GM19397 (cell line): ENCODE results near the gene RPL31.

ENCODE experiments used
- ATAC-seq: cut with Tn5 transposase; IDR thresholded peaks from one replicate; pipeline ENCODE4 v1.9.1; 2021; ENCODE audit warnings: mild to moderate bottlenecking, moderate library complexity; ENCODE audit not compliant: unreplicated experiment

The RPL31 gene

DNA sequence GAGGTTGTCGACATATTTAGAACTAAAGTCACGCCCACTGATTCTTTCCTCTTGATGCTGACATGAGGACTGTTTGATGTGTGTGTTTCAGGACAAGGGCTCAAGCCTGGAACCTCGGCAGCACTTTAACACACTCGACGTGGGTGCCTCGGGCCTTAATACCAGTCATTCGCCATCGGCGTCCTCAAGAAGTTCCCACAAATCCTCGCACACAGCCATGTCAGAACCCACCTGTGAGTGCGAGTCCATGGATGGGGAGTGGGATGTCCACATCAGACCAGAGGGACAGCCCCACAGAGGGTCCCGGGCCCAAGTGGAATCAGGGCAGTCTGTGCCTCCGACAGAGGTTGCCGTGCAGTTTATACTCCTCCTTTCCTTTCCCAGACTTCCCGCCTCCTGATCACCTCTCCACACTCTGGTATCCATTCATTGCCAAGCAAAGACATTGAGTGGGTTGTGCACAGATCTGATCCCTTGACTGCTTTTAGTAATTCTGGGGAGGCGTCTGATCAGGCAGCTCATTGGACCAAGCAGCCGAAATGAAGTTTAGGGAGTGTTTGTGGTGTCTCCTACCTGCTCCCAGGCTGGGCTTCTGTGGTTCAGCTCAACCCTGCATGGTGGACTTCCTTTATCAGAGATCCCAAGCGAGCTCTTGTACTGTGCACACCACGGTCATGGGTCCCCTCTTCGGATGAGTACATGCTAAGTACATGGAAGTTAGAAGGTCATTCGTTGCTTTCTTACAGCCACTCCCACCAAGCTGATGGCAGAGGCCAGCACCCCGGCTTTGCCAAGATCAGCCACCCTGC, 27.2 kb upstream of the RPL31 start:
- no peak for ATAC-seq

GRCh38 chr2:100975521-100975785, 26.6 kb upstream of the RPL31 start:
- no peak for ATAC-seq

DNA sequence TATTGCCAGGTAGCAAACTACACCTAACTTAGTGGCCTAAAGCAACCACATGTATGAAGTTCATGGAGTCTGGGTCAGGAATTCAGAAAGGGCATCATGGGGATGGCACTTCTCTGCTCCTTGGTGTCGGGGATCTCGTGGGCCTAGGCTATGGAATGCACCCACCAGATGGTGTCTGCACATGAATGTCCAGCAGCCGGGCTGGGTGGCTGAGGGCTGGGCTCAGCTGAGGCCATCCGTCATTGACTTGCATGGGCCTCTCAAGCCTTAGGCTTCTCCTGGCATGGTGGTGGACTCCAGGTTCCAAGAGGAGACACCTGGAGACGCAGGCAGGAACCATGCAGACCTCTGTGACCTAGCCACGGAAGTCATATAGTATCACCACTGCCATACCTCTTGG, 26.0 kb upstream of the RPL31 start:
- ATAC-seq = no peak

DNA sequence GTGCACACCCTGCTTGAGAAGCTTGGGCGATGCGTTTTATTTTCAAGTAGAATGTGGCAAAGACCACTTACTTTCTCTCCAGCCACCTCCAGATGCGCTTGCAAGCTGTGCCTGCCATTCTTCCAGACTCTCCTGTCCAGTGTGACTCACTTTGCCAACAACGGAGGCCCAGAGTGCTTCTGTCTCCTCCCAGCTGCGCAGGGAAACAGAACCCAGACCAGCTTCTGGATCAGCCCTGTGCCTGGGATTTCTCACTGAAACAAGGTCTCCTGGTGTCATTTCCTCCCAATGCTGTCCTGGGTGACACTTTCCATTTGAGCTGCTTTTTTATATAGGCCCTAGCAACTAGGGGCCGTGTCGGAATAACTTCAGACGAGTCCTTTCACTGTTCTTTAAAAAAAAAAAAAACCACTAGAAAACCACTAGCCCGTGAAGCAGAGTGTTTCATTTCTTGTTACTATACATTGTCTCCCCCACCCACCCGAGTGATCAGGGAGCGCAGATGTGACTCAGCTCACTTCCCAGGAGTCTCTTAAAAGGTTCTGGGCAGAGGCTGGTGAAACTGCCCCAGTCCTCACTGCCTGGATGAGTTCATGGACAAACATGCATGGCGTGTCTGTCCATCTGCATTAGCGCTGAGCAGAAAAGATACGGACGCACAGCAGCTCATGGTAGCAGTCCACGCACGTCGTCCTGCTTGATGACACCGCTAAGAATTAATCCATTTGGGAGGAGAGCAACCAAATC, 25.3 kb upstream of the RPL31 start:
- peak; percentile 77 for ATAC-seq

GRCh38 chr2:100977511-100977910, 24.6 kb upstream of the RPL31 start:
- no peak for ATAC-seq

GRCh38 chr2:100978582-100979191, 23.4 kb upstream of the RPL31 start:
- ATAC-seq = no peak

- no peak for ATAC-seq
Measured at GRCh38 chr2:100980046-100980445, 22.0 kb upstream of the RPL31 start.

GRCh38 chr2:100981011-100981410, 21.1 kb upstream of the RPL31 start:
- no peak for ATAC-seq

DNA sequence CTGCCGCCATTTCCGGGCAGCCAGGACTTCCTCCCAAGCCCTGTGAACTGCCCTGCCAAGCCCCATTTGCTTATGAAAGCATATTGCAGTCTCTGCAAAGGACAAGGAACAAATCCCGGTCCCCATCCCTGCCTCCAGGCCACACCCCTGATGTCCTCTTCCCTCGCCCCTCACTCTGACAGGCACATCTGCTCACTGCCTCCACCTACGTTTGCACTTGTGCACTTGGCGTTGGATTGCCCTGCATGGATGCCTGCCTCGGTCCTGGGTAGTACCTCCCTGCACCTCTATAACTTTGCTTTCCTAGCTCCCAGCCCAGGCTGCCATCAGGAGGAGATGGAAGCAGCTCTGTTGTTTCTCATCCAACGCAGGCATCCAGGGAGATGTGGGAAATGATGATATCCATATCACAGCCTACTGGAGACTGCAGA, 19.6 kb upstream of the RPL31 start:
- ATAC-seq = no peak

- ATAC-seq = no peak
Measured at GRCh38 chr2:100983201-100983600, 18.9 kb upstream of the RPL31 start.

GRCh38 chr2:100983684-100984310, 18.3 kb upstream of the RPL31 start:
- ATAC-seq = no peak

DNA sequence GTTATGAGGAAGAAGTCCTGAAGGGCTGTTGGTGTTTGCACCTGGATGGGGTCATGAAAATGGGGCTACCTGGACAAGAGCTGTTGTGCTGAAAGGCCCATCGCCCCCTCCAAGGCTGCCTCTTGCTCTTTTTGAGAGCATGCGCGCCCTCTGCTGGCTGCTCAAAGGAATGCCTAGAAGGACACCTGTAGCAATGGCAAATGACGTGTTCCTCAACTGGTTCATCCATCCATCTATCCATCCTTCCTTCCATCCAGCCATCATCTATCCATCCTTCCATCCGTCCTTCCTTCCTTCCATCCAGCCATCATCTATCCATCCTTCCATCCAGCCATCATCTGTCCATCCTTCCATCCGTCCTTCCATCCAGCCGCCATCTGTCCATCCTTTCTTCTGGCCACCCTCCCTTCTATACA, 17.2 kb upstream of the RPL31 start:
- peak; percentile 67 for ATAC-seq

DNA sequence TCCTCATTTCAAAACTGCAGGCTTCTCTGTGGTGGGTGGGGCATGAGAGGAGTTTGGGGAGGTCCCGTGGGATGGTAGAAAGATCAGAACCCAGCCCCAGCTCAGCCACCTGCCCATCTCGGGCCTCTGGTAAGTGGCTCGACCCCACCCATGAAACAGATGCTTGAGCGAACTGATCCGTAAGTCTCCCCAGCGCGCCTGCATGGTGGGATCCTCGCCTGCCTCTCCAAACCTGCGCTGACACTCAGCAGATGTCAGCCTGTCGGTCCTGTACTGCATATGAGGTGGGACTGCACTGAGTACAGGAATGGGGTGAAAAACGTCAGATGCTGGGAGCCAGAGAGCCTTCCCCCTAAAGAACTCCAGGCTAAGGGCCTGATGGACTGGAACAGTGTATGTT, 15.9 kb upstream of the RPL31 start:
- ATAC-seq = no peak

DNA sequence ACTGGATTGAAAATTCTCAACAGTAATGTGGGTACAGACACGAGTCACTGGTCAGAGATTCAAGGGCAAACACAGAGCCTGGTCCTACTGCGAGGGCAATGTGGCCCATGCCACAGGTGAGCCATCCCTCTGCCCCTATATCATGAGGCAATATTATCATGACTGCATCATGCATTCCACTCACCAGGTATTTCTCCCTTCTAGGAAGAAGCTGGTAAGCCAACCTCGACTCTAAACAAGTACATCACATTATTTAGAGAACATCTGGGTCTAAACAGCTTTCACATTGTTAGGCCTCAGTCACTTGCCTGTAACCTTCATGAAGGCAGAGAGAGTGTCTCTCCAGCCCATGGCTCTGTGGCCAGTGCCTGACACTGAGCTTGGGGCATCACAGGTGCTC, 14.6 kb upstream of the RPL31 start:
- ATAC-seq = no peak

DNA sequence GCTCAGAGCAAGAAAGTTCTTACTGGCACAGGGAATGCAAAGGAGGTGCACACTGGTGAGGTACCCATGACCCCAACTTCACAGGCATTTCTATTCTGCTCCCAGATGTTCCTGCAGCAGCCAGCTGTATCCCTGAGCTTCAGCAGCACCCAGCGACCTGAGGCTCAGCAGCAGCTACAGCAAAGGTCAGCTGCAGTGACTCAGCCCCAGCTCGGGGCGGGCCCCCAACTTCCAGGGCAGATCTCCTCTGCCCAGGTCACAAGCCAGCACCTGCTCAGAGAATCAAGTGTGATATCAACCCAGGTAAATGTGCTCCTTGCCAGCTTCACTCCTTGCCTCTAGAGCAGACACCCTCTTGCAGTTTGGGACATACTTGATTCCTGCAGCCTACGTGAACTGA, 14.1 kb upstream of the RPL31 start:
- no peak for ATAC-seq

DNA sequence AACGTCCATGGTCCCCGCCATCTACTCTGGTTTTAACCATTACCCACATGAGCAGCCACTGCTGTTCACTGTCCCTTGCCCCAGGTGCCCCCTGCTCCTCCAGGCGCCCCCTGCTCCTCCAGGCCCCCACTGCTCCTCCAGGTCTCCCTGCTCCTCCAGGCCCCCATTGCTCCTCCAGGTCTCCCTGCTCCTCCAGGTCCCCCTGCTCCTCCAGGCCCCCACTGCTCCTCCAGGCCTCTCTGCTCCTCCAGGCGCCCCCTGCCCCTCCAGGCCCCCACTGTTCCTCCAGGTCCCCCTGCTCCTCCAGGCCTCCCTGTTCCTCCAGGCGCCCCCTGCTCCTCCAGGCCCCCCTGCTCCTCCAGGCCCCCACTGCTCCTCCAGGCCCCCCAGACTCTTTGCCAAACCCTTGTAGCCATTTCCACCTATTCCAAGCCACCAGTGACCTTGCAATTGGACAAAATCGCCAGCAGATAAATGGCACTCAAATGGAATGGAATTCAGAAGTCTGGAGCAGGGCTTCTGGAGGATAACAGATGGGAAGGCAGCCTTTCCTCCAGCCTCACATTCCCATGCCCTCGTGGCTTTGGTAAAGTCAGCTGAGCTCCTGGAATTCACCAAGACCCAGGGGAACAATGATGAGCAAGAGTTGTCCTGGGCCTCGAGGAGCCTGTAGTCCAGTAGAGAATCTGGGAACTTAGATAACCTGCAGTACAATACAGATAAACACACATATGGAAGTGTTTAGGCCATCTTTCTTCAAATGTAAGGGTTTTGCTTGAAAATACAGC, 13.3 kb upstream of the RPL31 start:
- ATAC-seq = no peak

DNA sequence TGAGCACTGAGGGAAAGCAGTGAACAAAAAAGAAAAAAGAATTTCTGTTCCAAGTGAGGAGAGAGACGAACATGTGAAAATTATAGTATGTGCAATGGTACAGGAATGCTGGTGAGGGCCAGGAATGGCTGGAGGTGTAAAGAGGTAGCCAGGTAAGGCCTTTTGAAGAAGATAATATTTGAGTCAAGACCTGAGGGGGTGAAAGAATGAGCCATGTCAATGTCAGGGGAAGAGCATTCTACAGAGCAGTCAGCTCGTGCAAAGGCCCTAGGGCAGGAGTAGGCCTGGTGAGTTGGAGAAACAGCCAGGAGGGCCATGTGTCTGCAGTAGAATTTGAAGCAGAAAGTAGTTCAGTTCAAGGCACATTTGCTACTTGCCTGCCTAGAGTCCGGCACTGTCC, 12.4 kb upstream of the RPL31 start:
- ATAC-seq = no peak

DNA sequence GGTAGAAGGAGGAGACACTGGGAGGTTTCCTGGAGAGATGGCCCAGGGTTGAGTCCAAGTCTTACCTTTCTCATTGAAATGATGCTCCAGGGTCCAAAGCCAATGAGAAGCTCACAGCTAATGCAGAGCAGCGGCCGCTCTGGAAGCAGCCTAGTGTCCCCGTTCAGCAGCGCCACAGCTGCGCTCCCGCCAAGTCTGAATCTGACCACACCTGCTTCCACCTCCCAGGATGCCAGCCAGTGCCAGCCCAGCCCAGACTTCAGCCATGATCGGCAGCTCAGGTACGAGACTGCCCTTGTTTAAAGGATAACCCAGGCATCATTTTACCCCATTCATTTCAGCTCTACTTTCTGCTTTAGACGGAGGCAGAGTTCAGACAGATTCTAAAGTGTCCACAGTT, 11.9 kb upstream of the RPL31 start:
- ATAC-seq = no peak

DNA sequence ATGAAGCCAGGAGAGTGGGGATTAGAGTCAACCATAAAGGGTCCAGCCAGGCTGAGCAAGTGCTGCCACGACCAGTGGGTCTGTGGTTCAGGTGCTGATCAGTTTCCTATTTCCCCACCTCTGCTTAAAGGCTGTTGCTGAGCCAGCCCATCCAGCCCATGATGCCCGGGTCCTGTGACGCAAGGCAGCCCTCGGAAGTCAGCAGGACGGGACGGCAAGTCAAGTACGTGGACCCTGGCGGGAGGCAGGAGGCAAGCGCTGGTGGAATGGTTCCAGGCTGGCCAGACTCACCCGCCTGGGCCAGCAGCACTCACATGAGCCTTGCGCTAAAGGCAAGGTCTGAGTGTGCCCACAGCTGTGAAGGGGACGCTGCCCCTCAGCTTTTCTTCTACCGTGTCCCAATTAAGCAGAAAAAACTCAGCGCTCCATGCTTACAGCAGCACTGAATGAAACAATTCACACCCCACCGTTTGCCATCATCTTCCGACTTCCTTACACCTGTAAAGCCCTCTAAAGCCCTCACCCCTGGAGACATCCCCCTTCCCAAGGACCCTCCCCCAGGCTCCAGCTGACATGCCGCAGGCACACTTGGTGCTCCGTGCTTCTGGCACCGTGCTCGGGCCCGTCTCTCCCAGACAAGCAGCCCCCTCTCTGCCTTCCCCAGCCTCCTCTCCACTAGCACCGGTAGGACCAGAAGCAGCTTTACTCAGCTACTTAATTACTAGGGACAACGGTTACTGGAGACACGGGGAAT, 11.3 kb upstream of the RPL31 start:
- ATAC-seq = no peak

GRCh38 chr2:100991404-100991773, 10.7 kb upstream of the RPL31 start:
- no peak for ATAC-seq
